GM18858 (cell line): Measurements from ENCODE around the gene CAPN15.

Experiments used
- ATAC-seq: cut with Tn5 transposase; IDR thresholded peaks from one replicate; pipeline ENCODE4 v1.9.1; 2021; ENCODE audit not compliant: unreplicated experiment

The CAPN15 gene

GRCh38 chr16:524274-525040, 3.1 kb upstream of the CAPN15 start:
- ATAC-seq: no peak

DNA sequence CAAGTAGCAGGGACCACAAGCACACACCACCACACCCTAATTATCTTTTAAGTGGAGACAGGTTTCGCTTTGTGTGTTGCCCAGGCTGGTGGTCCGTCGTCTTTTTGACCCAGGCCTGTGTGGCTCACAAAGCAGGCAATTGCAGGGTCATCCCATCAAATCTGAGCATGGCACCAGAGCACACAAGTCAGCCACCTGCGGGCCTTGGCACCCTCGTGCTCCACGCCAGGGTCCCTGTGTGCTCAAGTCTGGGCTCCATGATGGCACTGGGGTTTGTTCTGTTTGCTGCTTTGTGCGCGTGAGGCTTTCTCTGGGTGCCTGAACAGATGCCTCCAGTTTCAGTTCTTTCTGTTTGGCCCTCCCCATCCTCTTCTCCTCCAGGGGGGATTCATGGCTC, 2.4 kb upstream of the CAPN15 start:
- no peak for ATAC-seq

GRCh38 chr16:525520-526180, 1.9 kb upstream of the CAPN15 start:
- ATAC-seq: no peak

DNA sequence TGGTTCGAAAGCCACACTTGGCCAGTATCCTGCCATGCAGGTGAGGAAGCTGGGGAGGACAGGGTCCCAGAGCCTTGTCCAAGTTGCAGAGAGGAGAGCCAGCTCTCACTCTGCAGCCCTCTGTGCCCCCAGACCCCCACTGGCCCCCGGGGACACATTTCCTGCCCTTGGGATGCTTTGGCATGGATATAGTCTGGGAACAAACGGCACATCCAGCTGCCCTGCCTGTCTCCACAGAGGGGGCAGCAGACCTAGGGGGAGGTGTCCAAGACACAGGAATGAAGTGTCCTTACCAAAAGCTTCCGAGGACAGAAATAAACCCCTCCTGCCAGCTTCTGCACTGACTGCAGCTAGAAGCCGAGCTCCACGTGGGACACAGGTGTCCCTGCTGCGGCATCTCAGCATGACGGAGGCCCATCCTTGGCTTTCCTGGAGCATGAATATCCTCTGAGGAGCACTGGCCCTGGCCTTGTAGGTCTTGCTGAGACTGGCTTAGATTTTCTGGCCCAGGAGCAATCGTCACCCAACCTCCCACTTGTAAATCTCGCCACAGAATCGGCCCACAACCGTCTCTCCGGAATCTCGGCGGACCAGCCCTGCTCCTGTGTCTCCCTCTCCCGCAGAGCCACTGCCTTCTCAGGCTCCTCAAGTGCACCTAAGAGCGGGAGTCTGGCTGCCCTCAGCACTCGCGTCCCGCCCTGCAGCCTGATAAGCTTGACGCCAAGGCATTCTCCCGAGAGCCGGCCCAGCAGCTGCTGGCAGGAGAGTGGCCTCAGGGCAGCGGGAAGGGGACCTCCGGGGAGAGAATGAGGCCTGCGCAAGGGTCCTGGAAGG, 1.1 kb upstream of the CAPN15 start:
- ATAC-seq: no peak

GRCh38 chr16:528111-529011, 849 bp downstream of the CAPN15 start:
- peak; percentile 6 for ATAC-seq

DNA sequence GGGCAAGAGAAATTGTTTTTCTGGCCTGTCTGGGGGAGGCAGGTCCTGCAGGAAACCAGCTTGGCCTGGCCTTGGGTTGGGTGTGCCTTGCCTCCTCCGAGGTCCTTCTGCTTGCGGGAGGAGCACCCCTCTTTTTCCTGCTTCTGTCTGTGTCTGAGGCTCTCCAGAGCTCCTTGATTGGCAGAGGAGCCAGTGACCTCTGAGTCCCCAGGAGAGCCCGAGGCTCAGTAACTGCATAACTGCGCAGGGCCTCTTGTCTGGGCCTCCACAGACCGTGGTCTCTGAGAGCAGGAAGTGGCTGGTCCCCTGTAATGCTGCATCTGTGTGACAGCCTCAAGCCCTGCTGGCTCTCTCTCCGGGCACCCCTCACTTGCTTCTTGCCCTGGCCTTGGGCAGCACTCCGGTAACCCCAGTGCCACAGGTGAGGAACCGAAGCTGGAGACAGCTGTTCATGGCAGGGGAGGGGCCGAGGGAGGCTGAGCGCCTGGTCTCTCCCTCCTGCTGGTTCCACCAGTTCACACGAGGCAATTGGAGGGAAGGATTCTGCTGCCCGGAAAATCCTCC, 1.6 kb downstream of the CAPN15 start:
- ATAC-seq: no peak

- no peak for ATAC-seq
Measured at GRCh38 chr16:530111-530817, 2.8 kb downstream of the CAPN15 start.

DNA sequence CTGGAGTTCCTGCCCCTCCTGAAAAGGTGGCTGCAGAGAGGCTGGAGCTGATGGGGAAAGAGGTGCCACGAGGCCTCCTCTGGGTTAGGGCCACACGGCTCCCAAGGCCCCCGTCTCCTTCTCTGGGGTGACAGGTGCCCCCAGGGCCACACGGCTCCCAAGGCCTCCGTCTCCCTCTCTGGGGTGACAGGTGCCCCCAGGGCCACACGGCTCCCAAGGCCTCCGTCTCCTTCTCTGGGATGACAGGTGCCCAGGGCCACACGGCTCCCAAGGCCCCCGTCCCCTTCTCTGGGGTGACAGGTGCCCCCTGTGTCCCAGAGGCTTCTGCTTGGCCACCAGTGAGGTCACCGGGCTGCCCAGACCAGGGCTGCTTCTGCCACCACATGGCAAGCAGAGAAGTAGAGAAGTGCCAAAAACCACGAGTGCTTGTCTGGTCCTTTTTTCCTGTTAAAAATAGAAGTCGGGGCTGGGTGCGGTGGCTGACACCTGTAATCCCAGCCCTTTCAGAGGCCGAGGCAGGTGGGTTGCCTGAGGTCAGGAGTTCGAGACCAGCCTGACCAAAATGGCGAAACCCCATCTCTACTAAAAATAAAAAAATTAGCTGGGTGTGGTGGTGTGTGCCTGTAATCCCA, 4.1 kb downstream of the CAPN15 start:
- no peak for ATAC-seq

- ATAC-seq: no peak
Measured at GRCh38 chr16:533391-534123, 6.0 kb downstream of the CAPN15 start.

DNA sequence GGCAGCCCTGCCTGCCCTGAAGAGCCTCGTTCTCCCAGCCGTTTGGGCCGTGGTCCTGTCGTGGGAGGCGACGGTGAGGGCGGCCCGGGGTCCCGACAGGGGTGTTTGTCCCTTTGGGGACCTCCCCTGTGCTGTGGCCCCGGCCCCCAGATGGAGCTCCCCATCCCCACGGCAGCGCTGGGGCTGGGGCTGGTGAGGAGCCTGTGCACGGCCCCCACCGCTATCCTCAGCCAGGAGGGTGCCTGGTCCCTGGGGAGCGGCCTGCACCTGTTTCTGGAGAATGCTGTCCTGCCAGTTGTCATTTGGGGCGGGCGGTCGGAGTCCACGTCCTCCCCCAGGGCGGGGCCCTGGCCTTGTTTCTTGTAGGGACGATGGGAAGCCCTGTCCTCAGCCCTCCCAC, 6.6 kb downstream of the CAPN15 start:
- no peak for ATAC-seq

DNA sequence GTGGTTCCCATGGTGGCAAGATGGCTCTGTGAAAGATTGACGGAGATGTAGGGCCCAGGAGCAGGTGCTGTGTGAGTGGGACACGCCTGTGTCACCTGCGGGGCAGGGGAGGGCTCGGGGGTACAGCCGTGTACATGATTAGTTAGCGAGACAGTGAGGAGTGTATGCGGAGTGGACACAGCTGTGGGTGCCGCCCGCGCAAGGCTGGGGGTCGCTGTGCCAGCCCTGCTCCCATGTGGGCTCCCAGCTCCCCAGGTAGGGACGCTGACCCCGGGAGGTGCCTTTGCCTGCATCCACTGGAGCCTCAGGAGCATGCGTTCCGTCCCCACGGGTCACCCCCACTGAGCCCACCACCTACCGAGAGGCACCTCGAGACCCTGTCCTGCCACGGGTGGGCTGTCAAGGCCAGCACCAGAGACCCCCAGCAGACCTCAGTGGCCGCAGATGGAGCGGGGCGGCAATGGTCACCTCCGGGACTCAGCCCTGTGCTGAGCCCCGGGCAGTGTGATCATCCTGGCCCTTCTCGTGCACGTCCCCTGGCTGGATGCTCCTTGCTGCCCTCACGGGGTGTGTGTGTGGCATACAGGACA, 7.4 kb downstream of the CAPN15 start:
- no peak for ATAC-seq

GRCh38 chr16:535446-536405, 8.2 kb downstream of the CAPN15 start:
- no peak for ATAC-seq

GRCh38 chr16:536746-537145, 9.2 kb downstream of the CAPN15 start:
- no peak for ATAC-seq

DNA sequence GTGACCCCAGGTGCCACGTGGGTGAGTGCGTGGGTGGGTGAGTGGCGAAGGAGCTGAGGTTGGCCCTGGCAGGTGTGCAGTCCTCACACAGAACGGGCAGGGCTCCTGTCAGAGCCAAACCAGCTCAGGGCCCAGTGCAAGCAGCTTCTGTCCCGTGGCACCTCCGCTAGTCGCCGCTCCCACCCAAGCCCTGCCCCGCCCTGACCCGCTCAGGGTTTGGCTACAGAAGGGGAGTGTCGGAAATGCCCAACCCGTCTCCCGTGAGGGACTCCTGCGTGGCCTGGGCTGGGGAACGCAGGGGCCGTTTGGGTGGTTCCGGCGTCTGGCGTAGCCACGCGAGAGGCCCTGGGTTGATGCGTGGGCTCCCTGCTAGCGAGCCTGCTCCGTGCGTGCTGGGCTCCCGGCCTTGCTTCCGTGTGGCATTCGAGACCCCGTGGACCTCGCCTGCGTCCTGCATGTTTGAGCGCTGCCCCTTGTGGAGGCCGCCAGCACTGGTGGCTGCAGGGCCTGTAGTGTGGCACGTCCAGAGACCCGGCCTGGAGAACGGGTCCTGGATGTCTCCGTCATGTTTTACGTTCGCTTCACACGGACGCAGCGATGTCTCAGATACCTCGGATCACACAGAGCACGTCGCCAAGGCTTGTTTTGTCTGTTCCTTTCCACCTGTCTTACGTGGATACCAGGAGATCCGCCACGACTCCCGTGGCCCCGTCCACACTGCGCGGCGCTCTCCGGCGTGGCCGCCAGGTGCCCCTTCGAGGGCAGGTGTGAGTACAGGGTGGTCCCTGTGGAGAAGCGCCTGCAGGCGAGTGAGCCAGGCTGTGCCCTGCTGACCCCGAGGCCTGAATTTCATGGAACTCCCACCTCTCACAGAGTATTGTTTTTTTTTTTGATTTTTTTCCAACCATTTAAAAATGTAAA, 10.2 kb downstream of the CAPN15 start:
- ATAC-seq: no peak

GRCh38 chr16:539901-540530, 12.5 kb downstream of the CAPN15 start:
- ATAC-seq: no peak
